Right atrium auricular region (tissue), 2 donors: ENCODE results near the gene SLC12A1. TPM values are rescaled to one million over a fixed set of nuclear protein-coding genes. Genes with fewer than 3 reads are reported as not detected.

Experiments used
- DNase-seq: peaks from one replicate; pipeline ENCODE4 v3.0.0-alpha.2; 2019; ENCODE audit warnings: low spot score
- H3K27ac ChIP-seq, 2 donors: fragments of 200-600 bp; sonication (generic); 1 replicate in 1 of 2; 2 replicates in 1 of 2; pipeline ENCODE4 v1.5.1; 2016 to 2019
- H3K27me3 ChIP-seq, 2 donors: fragments of 200-600 bp; sonication (generic); one replicate each; pipeline versions ENCODE4 v1.5.1 to v1.6.0; 2017 to 2019
- H3K36me3 ChIP-seq: fragments of 200-600 bp; sonication (generic); one replicate; pipeline ENCODE4 v1.5.1; 2016
- H3K4me1 ChIP-seq, 2 donors: fragments of 200-600 bp; sonication (generic); one replicate each; pipeline versions ENCODE4 v1.5.1 to v1.6.0; 2017 to 2019
- H3K4me3 ChIP-seq, 2 donors: fragments of 200-600 bp; sonication (generic); 1 replicate in 1 of 2; 2 replicates in 1 of 2; pipeline ENCODE4 v1.5.1; 2017 to 2019; ENCODE audit warnings: mild to moderate bottlenecking in 1 of 2, moderate library complexity in 1 of 2
- H3K9me3 ChIP-seq, 2 donors: fragments of 200-600 bp; sonication (generic); one replicate each; pipeline ENCODE4 v1.5.1; 2019
- total RNA-seq, 2 donors: library from RNA; depleted of rRNA; stranded (reverse); fragments of >200 nt; gene quantifications; one replicate each; pipeline ENCODE4 v1.1.0, GENCODE V29; 2016
- TF ChIP-seq, protein P1 (sequence below), 2 donors: fragments of 200-600 bp; sonication (generic); IDR thresholded peaks; one replicate each; pipeline ENCODE4 v1.5.1; 2019; ENCODE audit warnings: antibody characterized with exemption in 2 of 2

The SLC12A1 gene
- total RNA-seq, 2 donors from 2014 or later = not detected

DNA sequence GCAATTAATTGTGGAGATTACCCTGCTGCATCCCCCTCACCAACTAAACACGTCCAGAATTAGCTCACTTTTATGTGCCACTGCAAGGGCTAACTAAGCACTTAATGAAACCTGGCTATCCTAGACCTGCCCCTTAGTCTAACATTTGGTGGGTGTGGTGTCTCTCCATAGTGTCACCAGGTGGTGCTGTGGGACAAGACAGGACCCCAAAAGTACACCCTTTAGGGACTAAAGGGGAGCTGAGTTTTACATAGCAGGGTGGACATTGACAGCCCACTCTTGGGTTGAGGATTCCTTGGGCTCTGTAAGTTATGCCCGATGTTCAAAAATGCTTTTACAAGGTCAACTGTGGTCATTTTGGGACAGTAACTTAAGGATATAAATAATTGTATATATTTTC is 130.8 kb downstream of the SLC12A1 start:
- TF ChIP-seq, protein P1, sequence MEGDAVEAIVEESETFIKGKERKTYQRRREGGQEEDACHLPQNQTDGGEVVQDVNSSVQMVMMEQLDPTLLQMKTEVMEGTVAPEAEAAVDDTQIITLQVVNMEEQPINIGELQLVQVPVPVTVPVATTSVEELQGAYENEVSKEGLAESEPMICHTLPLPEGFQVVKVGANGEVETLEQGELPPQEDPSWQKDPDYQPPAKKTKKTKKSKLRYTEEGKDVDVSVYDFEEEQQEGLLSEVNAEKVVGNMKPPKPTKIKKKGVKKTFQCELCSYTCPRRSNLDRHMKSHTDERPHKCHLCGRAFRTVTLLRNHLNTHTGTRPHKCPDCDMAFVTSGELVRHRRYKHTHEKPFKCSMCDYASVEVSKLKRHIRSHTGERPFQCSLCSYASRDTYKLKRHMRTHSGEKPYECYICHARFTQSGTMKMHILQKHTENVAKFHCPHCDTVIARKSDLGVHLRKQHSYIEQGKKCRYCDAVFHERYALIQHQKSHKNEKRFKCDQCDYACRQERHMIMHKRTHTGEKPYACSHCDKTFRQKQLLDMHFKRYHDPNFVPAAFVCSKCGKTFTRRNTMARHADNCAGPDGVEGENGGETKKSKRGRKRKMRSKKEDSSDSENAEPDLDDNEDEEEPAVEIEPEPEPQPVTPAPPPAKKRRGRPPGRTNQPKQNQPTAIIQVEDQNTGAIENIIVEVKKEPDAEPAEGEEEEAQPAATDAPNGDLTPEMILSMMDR (IDR thresholded peaks at IDR 0.05) = peak in 1 of 2 donors; percentile 28
- no peaks in the 10 kb centered on the region for H3K27me3 ChIP-seq
- H3K36me3 ChIP-seq = peaks cover 23% of the 10 kb centered on the region
- no peaks in the 10 kb centered on the region for H3K9me3 ChIP-seq
- DNase-seq = no peak
- no peak overlapping the region for H3K27ac ChIP-seq
- peaks cover 0 to 9% of the 10 kb centered on the region in 2 donors for H3K4me1 ChIP-seq
- H3K4me3 ChIP-seq = no peak overlapping the region

DNA sequence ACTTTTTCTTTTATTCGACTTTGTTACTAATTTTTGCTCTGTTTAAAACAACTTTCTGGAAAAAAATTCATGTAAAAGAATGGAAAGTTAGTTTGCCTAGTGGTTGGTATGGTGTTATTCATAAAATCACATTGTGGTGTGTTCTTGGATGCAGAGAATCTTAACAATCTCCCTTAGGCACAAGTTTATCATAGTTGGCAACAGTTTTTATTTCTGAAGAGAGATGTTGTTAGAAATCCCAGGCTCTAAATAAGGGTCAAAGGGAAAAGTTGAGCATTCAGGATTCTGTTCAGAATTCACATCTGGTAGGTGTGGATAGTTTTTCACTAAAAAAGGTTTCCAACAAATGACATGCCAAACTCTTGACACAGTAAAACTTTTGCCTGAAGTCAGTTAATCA is 131.5 kb downstream of the SLC12A1 start:
- peaks cover 28% of the 10 kb centered on the region for H3K36me3 ChIP-seq
- no peak overlapping the region for H3K4me3 ChIP-seq
- H3K9me3 ChIP-seq = no peaks in the 10 kb centered on the region
- no peak overlapping the region for H3K27ac ChIP-seq
- TF ChIP-seq, protein P1 (IDR thresholded peaks at IDR 0.05) = no peak
- H3K4me1 ChIP-seq = peaks cover 0 to 2% of the 10 kb centered on the region in 2 donors
- no peak for DNase-seq
- no peaks in the 10 kb centered on the region for H3K27me3 ChIP-seq

DNA sequence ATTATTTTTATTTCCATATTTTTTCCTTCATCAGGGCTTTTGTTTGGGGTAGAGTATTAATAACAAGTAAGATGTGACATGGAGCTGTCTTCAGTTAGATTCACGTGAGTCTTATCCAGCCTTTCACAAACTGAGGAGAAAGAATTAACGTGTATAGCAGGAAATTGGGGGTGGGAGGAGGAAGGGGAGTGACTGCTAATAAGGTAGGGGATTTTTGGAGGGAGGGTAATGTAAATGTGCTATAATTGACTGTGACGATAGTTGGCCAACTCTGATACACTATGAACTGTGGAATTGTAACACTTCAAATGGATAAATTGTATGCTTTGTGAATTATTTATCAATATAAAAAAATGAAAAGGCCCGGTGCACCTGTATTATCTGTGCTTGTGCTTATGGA is 134.0 kb downstream of the SLC12A1 start:
- Histone ChIP-seq H3K27me3 (no peaks in the 10 kb centered on the region), H3K4me3 (no peak overlapping the region), H3K27ac (no peak overlapping the region), H3K9me3 (no peaks in the 10 kb centered on the region), H3K4me1 (no peaks in the 10 kb centered on the region), H3K36me3 (peaks cover 32% of the 10 kb centered on the region)
- DNase-seq = no peak
- TF ChIP-seq, protein P1 (IDR thresholded peaks at IDR 0.05) = no peak

DNA sequence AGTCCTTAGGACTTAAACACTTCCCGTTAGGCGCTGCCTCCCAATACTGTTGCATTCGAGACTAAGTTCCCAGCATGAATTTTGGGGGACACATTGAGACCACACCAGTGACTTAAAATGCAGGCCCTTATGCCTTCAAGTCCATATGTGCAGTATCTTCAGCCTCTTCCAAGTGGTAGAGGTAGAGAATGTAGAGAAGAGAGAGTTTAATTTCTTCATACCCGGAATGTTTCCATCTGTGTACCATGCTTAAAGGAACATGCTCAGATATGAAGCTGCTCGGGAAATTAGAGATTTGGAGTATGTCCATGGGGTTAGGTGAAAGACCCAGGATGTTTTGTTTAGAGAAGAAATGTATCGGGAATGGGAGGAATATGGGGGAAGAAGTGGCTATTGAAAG is 137.8 kb downstream of the SLC12A1 start:
- Histone ChIP-seq H3K27me3 (no peaks in the 10 kb centered on the region), H3K36me3 (peaks cover 27% of the 10 kb centered on the region), H3K9me3 (no peaks in the 10 kb centered on the region), H3K4me3 (no peak overlapping the region), H3K27ac (no peak overlapping the region), H3K4me1 (no peaks in the 10 kb centered on the region)
- no peak for DNase-seq
- TF ChIP-seq, protein P1 (IDR thresholded peaks at IDR 0.05) = no peak

DNA sequence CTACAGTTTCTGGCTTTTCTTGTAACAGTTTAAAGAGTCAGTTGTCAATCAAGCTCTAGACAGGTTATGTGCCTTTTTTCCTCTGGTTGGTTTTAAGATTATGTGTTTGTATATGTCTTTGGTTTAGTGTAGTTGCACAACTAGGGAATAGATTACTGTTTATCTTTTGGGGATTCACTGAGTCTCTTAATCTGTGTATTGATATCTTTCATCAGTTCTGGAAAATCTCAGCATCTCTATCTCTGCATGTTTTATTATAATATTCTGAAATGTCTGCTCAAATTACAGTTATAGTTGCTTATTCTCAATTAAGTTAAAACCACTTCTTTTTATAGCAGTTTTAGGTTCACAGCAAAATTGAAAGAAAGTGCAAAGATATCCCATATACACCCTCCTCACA is 139.4 kb downstream of the SLC12A1 start:
- no peaks in the 10 kb centered on the region for H3K4me1 ChIP-seq
- H3K4me3 ChIP-seq = no peak overlapping the region
- DNase-seq = no peak
- TF ChIP-seq, protein P1 (IDR thresholded peaks at IDR 0.05) = no peak
- no peaks in the 10 kb centered on the region for H3K9me3 ChIP-seq
- no peaks in the 10 kb centered on the region for H3K27me3 ChIP-seq
- H3K27ac ChIP-seq = no peak overlapping the region
- H3K36me3 ChIP-seq = peaks cover 17% of the 10 kb centered on the region

DNA sequence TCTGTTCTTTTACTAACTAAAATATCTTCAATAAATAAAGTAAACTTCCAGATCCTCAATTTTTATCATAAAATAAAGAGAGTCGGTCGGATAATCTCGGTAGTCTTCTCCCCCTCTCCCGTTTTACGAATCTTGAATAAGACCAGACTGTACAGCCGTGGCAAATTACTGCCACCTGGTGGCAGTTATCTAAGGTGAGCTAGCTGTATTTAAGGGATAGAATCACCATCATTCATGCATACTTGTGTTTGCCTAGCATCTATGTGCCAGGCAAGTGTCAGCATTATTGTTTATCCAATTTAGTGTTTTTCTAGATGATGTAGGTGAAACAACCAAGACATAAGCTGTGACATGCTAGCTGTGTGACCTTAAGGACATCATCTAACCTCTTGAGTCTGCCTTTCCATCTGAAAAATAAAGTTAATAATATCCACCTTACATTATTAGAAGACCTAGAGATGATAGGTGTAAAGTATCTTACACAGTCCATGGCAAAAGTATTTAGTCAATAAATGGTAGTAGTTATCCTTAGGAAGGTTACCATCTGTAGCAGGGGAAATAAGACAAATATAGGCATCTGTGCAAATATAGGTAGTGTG is 146.5 kb downstream of the SLC12A1 start:
- no peak for DNase-seq
- Histone ChIP-seq H3K27ac (no peak overlapping the region), H3K4me1 (no peaks in the 10 kb centered on the region), H3K36me3 (no peaks in the 10 kb centered on the region), H3K4me3 (no peak overlapping the region), H3K9me3 (no peaks in the 10 kb centered on the region), H3K27me3 (no peaks in the 10 kb centered on the region)
- TF ChIP-seq, protein P1 (IDR thresholded peaks at IDR 0.05) = peak; percentile 67 to 80
